Fibroblast of pulmonary artery (primary cell): ENCODE data around the gene FSIP1.
A peak's percentile ranks its signal among the peaks of the same experiment; 100 is the strongest.

Source experiments
- DNase-seq: peaks from one replicate; pipeline ENCODE4 v3.0.0-alpha.2; 2010; ENCODE audit warnings: low read depth
- H3K4me3 ChIP-seq: replicated peaks from 2 replicates; pipeline ENCODE4 v1.5.1; 2011; ENCODE audit warnings: low read depth, mild to moderate bottlenecking, control low read depth, low read length, moderate library complexity
- CTCF ChIP-seq: IDR thresholded peaks from 2 replicates; pipeline ENCODE4 v1.5.1; 2011; ENCODE audit warnings: mild to moderate bottlenecking, control low read depth, low read length, inconsistent platforms; ENCODE audit errors: missing control alignments

The FSIP1 gene

DNA sequence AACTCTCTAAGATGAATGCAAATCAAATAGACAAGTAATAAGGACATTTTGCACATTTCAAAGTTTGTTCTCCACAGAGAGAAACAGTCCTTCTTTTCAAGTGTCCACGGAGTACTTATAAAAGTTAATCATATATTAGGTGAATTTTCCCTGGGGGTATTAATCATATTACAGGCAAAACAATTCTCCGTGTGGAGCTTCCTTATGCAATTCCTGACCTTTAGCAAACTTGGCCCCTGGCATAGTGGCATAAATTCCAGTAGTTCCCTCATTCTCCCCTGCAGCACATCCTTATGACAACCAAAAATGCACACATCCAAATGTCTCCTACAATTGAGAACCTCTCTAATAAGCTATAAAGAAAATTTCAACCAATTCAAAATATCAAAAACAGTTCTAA, 34.4 kb downstream of the FSIP1 start:
- peak; percentile 50 for DNase-seq
- no peak overlapping the region for H3K4me3 ChIP-seq
- no peak for TF ChIP-seq CTCF

DNA sequence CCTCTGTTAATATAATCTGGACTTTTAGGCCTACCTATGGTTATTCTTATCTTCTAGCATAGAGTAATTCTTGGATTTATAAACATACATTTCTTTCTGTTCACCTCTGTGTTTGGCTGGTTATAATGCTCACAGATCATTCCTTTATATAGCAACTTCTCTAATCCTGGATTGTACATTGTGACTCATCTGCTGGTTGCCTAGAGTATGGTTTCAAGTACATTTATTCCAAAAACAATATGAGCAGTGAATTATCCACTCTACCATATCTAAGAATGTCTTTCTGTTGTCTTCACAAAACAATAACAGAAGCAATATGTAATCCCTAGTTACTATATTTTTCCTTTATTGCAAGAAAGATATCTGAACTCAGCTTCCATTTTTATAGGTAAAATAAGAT, 35.3 kb downstream of the FSIP1 start:
- peak; percentile 79 for DNase-seq
- no peak for TF ChIP-seq CTCF
- H3K4me3 ChIP-seq = no peak overlapping the region

- no peak for TF ChIP-seq CTCF
- DNase-seq = no peak
- H3K4me3 ChIP-seq = no peak overlapping the region
These were observed 35.8 kb downstream of the FSIP1 start for GRCh38 chr15:39746714-39747276.

- TF ChIP-seq CTCF = no peak
- H3K4me3 ChIP-seq = no peak overlapping the region
- peak; percentile 57 for DNase-seq
These were observed 36.5 kb downstream of the FSIP1 start for GRCh38 chr15:39746176-39746575.

- no peak for DNase-seq
- H3K4me3 ChIP-seq = no peak overlapping the region
- no peak for TF ChIP-seq CTCF
These were observed 37.2 kb downstream of the FSIP1 start for GRCh38 chr15:39745415-39745814.

- no peak for TF ChIP-seq CTCF
- H3K4me3 ChIP-seq = no peak overlapping the region
- DNase-seq = no peak
These were observed 38.1 kb downstream of the FSIP1 start for GRCh38 chr15:39744334-39745103.

GRCh38 chr15:39743611-39744010, 39.0 kb downstream of the FSIP1 start:
- no peak for DNase-seq
- H3K4me3 ChIP-seq = no peak overlapping the region
- no peak for TF ChIP-seq CTCF
